ENCODE data around the gene FIG4.
"Not testable (repeated sequence)": the region's sequence is repeated elsewhere in the genome, so short reads cannot be mapped to it uniquely, and the experiment has no call there.

Gene FIG4

GRCh38 chr6:109770779-109771178 lies 79.7 kb downstream of the FIG4 start:
- H3K4me3 ChIP-seq (ENCODE audit: low read depth, low read length): no peak overlapping the region
- TF ChIP-seq, protein P1, sequence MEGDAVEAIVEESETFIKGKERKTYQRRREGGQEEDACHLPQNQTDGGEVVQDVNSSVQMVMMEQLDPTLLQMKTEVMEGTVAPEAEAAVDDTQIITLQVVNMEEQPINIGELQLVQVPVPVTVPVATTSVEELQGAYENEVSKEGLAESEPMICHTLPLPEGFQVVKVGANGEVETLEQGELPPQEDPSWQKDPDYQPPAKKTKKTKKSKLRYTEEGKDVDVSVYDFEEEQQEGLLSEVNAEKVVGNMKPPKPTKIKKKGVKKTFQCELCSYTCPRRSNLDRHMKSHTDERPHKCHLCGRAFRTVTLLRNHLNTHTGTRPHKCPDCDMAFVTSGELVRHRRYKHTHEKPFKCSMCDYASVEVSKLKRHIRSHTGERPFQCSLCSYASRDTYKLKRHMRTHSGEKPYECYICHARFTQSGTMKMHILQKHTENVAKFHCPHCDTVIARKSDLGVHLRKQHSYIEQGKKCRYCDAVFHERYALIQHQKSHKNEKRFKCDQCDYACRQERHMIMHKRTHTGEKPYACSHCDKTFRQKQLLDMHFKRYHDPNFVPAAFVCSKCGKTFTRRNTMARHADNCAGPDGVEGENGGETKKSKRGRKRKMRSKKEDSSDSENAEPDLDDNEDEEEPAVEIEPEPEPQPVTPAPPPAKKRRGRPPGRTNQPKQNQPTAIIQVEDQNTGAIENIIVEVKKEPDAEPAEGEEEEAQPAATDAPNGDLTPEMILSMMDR (IDR thresholded peaks at IDR 0.05; ENCODE audit: low read depth, low read length, missing control alignments): no peak
- in situ Hi-C loops (cut with HindIII; ENCODE audit: low sequenced_read_pairs): no loop called here
- DNase-seq (ENCODE audit: low read depth): no peak

GRCh38 chr6:109771939-109772755 lies 81.1 kb downstream of the FIG4 start:
- in situ Hi-C loops (cut with HindIII; ENCODE audit: low sequenced_read_pairs); DNase-seq (ENCODE audit: low read depth): not testable (repeated sequence)

GRCh38 chr6:109772883-109773431 lies 81.9 kb downstream of the FIG4 start:
- H3K4me3 ChIP-seq (ENCODE audit: low read depth, low read length): no peak overlapping the region
- TF ChIP-seq, protein P1 (IDR thresholded peaks at IDR 0.05; ENCODE audit: low read depth, low read length, missing control alignments): no peak
- in situ Hi-C loops (cut with HindIII; ENCODE audit: low sequenced_read_pairs): no loop called here
- DNase-seq (ENCODE audit: low read depth): no peak

More at GRCh38 chr6:109771939-109772755, 81.1 kb downstream of the FIG4 start:
- H3K4me3 ChIP-seq (ENCODE audit: low read depth, low read length): not testable (repeated sequence)

DNA sequence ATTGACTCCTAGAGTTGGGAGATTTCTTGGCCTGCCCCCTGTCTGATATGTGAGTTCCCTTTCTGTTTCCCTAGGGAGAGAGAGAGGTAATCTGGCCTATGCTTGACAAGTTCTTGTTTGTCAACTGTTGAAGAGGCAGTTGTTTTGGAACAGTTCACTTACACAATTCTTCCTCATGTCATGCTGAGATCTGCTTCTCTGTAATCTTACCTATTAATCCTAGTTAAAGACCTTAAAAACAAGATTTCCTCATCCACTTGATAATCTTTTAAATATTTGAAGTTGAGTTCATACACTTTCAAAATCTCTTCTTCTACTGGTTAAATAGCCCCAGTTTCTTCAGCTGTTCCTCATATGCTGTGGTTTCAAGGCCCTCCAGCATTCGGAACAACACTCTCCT lies 89.9 kb downstream of the FIG4 start:
- TF ChIP-seq, protein P1 (IDR thresholded peaks at IDR 0.05; ENCODE audit: low read depth, low read length, missing control alignments): no peak
- DNase-seq (ENCODE audit: low read depth): no peak
- in situ Hi-C loops (cut with HindIII; ENCODE audit: low sequenced_read_pairs): no loop called here
- H3K4me3 ChIP-seq (ENCODE audit: low read depth, low read length): no peak overlapping the region

GRCh38 chr6:109782491-109782999 lies 91.4 kb downstream of the FIG4 start:
- H3K4me3 ChIP-seq (ENCODE audit: low read depth, low read length): no peak overlapping the region

DNA sequence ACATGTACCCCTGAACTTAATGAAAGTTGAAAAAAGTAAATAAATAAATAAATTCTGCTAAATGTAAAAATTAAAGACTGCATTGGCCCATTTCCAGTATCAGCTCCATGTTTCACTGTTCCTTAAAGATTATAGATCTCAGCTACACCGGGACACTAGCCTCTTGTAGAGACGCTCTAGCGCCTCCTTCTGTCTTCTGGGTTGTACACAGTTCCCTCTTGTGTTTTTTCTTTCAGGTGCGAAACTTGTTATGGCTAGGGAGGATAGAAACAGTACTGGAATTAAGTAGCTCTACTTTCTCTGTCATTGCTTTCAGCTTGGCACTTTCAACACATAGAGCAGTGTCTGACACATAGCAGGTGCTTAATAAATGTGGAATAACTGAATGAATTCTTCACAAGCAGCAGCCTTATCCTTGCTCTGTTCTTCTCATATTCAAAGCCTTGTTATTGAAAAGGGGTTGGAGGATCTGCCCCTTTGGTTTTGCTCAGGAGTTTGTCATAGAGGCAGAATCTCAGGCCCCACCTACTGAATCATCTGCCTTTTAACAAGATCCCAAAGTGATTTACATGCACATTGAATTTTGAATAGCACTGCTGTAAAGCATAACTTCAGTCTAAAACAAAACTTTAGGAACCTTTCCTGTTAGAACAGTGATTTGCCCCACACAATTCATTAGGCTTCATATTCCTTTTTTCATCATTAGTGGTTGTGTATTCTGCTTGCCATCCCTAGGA lies 92.3 kb downstream of the FIG4 start:
- in situ Hi-C loops (cut with HindIII; ENCODE audit: low sequenced_read_pairs): no loop called here
- no peak for DNase-seq (ENCODE audit: low read depth)
- TF ChIP-seq, protein P1 (IDR thresholded peaks at IDR 0.05; ENCODE audit: low read depth, low read length, missing control alignments): peak; percentile 27
- H3K4me3 ChIP-seq (ENCODE audit: low read depth, low read length): no peak overlapping the region

More at GRCh38 chr6:109782491-109782999, 91.4 kb downstream of the FIG4 start:
- TF ChIP-seq, protein P1 (IDR thresholded peaks at IDR 0.05; ENCODE audit: low read depth, low read length, missing control alignments): no peak
- in situ Hi-C loops (cut with HindIII; ENCODE audit: low sequenced_read_pairs): no loop called here
- DNase-seq (ENCODE audit: low read depth): no peak
